Heart left ventricle (tissue), 16 donors: ENCODE data around the gene CBX4. TPM values are rescaled to one million over a fixed set of nuclear protein-coding genes. Genes with fewer than 3 reads are reported as not detected.
A peak's percentile ranks its signal among the peaks of the same experiment; 100 is the strongest.

Source experiments
- ATAC-seq, 4 donors: fragments of 200-7000 bp; cut with Tn5 transposase; one replicate each; pipeline ENCODE4 v1.9.1; 2020 to 2022; ENCODE audit warnings: moderate library complexity in 4 of 4, mild to moderate bottlenecking in 3 of 4, moderate number of reproducible peaks in 1 of 4
- DNase-seq, 5 donors: peaks; one replicate each; pipeline ENCODE4 v3.0.0-alpha.2; 2020
- H3K27ac ChIP-seq, 12 donors: fragments of 200-600 bp; sonication (generic) in 4 of 12; one replicate each; pipeline versions ENCODE4 v1.5.0 to v1.8.0; 2016 to 2022; ENCODE audit warnings: mild to moderate bottlenecking in 2 of 12
- H3K27me3 ChIP-seq, 9 donors: fragments of 200-600 bp; sonication (generic) in 2 of 9; one replicate each; pipeline versions ENCODE4 v1.5.1 to v1.8.0; 2016 to 2022; ENCODE audit warnings: mild to moderate bottlenecking in 3 of 9
- H3K36me3 ChIP-seq, 9 donors: fragments of 200-600 bp; sonication (generic) in 2 of 9; one replicate each; pipeline versions ENCODE4 v1.5.0 to v1.8.0; 2018 to 2022; ENCODE audit warnings: mild to moderate bottlenecking in 2 of 9
- H3K4me1 ChIP-seq, 12 donors: fragments of 200-600 bp; sonication (generic) in 4 of 12; one replicate each; pipeline versions ENCODE4 v1.5.0 to v1.8.0; 2016 to 2022; ENCODE audit warnings: mild to moderate bottlenecking in 3 of 12
- H3K4me3 ChIP-seq, 12 donors: fragments of 200-600 bp; sonication (generic) in 4 of 12; one replicate each; pipeline versions ENCODE4 v1.5.0 to v1.8.0; 2017 to 2022; ENCODE audit warnings: mild to moderate bottlenecking in 9 of 12, moderate library complexity in 4 of 12
- H3K9me3 ChIP-seq, 12 donors: fragments of 200-600 bp; sonication (generic) in 4 of 12; one replicate each; pipeline versions ENCODE4 v1.5.0 to v1.8.0; 2016 to 2022; ENCODE audit warnings: mild to moderate bottlenecking in 1 of 12
- CTCF ChIP-seq, 12 donors: fragments of 200-600 bp; sonication (generic) in 4 of 12; IDR thresholded peaks; one replicate each; pipeline versions ENCODE4 v1.5.0 to v1.8.0; 2018 to 2022; ENCODE audit warnings: antibody characterized with exemption in 12 of 12, mild to moderate bottlenecking in 5 of 12
- POLR2A ChIP-seq, 2 donors: fragments of 450-650 bp; IDR thresholded peaks; one replicate each; pipeline ENCODE4 v1.6.1; 2017; ENCODE audit warnings: antibody characterized with exemption in 2 of 2, mild to moderate bottlenecking in 2 of 2, moderate library complexity in 2 of 2
- WGBS, 4 donors: extraction: QIAGEN DNeasy Blood & Tissue Kit in 2 of 4; methylation state at CpG; one replicate each; pipeline versions ENCODE4 v1.1.5 to v1.1.7; 2013 to 2018; 5-methylcytosine and 5-hydroxymethylcytosine counted together
- intact Hi-C, 10 donors: fragments of 100-400 bp; cut with DNase I; formaldehyde crosslinking; loops; one replicate each; pipeline versions ENCODE4 v1.11.1 to v1.14.2; 2022
- polyA plus RNA-seq, 2 donors: library from polyadenylated mRNA; stranded (reverse); fragments of 200-250 nt; gene quantifications; one replicate each; pipeline ENCODE4 v1.2.3, GENCODE V29; 2013
- total RNA-seq, 9 donors: library from RNA; depleted of rRNA in 2 of 9; stranded (reverse); fragments of >200 nt in 2 of 9; fragmentation: NEBNext Ultra II Directional in 3 of 9; extraction: Animal tissue kit (Norgen Biotek cat#: 25700) in 3 of 9; gene quantifications; one replicate each; pipeline versions ENCODE4 v1.1.0 to v1.2.4, GENCODE V29; 2016 to 2023
- donor health status: ischemic (EF 13 %, LVEDD 7.1; RV severe dilation, severe dysfunction).
- donor health status: healthy with polysubstance abuse.
- donor health status: DM: no; HTN: yes; CAD: no.
- donor health status: DM: no; HTN: no; CAD: no.
- donor health status: ischemic (EF 25% LVEDD 6.9; RV normal size, moderate dysfunction).
- donor health status: ischemic (EF 25% LVEDD 5.7; RV mildly dilated, moderate dysfunction).
- donor health status: healthy.
- donor health status: DM: yes; HTN: yes; CAD: no.
- donor health status: ischemic (EF 35%, LVEDD 5.7; RV mildly dilated, moderate dysfunction).
- donor health status: nonischemic (EF 11% LVEDD 7.7; RV severe dilation, severe dysfunction).
- donor health status: DM: yes; HTN: yes; CAD: no.
- donor health status: PGD.
- donor health status: ischemic (EF 29% LVEDD 5.4; RV normal size, mild dysfunction).
- donor health status: nonischemic (EF 23%, LVEDD 6.1; RV moderate dilation, normal function).

The CBX4 gene
- total and polyA plus RNA-seq, 11 donors: 10.9 to 41.1 (median 26.8) TPM

GRCh38 chr17:79795795-79796443 is 43.3 kb downstream of the CBX4 start:
- peaks cover 3 to 68% (median 50%) of the 10 kb centered on the region in 12 donors for H3K4me1 ChIP-seq
- H3K4me3 ChIP-seq: peak overlapping the region in 10 of 12 donors; percentile 60 to 95 (median 78)
- H3K27me3 ChIP-seq: peaks cover 50 to 67% (median 61%) of the 10 kb centered on the region in 9 donors
- H3K36me3 ChIP-seq: peaks cover 0 to 9% (median 0%) of the 10 kb centered on the region in 9 donors
- ATAC-seq: no peak
- intact Hi-C loops: loop anchor here in 9 of 10 donors (2.0 to 10.0 kb wide), 6 partner anchors 41 to 196 kb away; partner anchors contain the start of gene CBX4 (in 5 of the 9)
- H3K9me3 ChIP-seq: no peaks in the 10 kb centered on the region
- H3K27ac ChIP-seq: peak overlapping the region in 1 of 12 donors; percentile 89
- DNase-seq: peak in 1 of 5 donors; percentile 29
- WGBS, 4 donors: 79 to 91% (median 84%) methylated on average over 7 to 8 of the region's 8 CpGs
- TF ChIP-seq POLR2A (IDR thresholded peaks at IDR 0.05) (no peak), CTCF (IDR thresholded peaks at IDR 0.05) (no peak)

- DNase-seq (peak in 1 of 5 donors; percentile 65), ATAC-seq (no peak)
- Histone ChIP-seq H3K36me3 (peaks cover 0 to 9% (median 0%) of the 10 kb centered on the region in 9 donors), H3K4me1 (peaks cover 3 to 66% (median 47%) of the 10 kb centered on the region in 12 donors), H3K27ac (no peak overlapping the region), H3K4me3 (no peak overlapping the region), H3K9me3 (no peaks in the 10 kb centered on the region), H3K27me3 (peaks cover 51 to 67% (median 61%) of the 10 kb centered on the region in 9 donors)
- WGBS, 4 donors: 88 to 90% (median 89%) methylated on average over 45 to 47 of the region's 47 CpGs
- no peak for TF ChIP-seq CTCF (IDR thresholded peaks at IDR 0.05)
- TF ChIP-seq POLR2A (IDR thresholded peaks at IDR 0.05): no peak
- intact Hi-C loops: loop anchor here in 8 of 10 donors (5.0 to 10.0 kb wide), 6 partner anchors 42 to 197 kb away; partner anchors contain the start of gene CBX4 (in 2 of the 8)
These were observed 44.4 kb downstream of the CBX4 start for GRCh38 chr17:79794659-79795511.

- H3K9me3 ChIP-seq: no peaks in the 10 kb centered on the region
- H3K27ac ChIP-seq: no peak overlapping the region
- intact Hi-C loops: loop anchor here in 5 of 10 donors (5.0 to 10.0 kb wide), 4 partner anchors 49 to 198 kb away; no protein-coding TSS in a partner anchor
- H3K27me3 ChIP-seq: peaks cover 51 to 67% (median 61%) of the 10 kb centered on the region in 9 donors
- ATAC-seq (no peak), DNase-seq (peak in 1 of 5 donors; percentile 28)
- no peak overlapping the region for H3K4me3 ChIP-seq
- peaks cover 3 to 64% (median 47%) of the 10 kb centered on the region in 12 donors for H3K4me1 ChIP-seq
- H3K36me3 ChIP-seq: peaks cover 0 to 9% (median 0%) of the 10 kb centered on the region in 9 donors
- 85 to 94% (median 90%) methylated on average over 3 of the region's 3 CpGs for WGBS, 4 donors
- TF ChIP-seq POLR2A (IDR thresholded peaks at IDR 0.05): no peak
- TF ChIP-seq CTCF (IDR thresholded peaks at IDR 0.05): no peak
These were observed 45.3 kb downstream of the CBX4 start for GRCh38 chr17:79793924-79794304.
